ENCODE data around the gene FRK.

The FRK gene

GRCh38 chr6:116060572-116061283, at the start of gene FRK:
TSS of gene FRK (minus strand) at chr6:116060891. CDS start at chr6:116060311, 580 bp downstream.
- no peak for TF ChIP-seq CTCF (IDR thresholded peaks at IDR 0.05; ENCODE audit: insufficient read depth, missing control alignments)
- no peak for FAIRE-seq
- DNase-seq (ENCODE audit: insufficient read length, low spot score), result no peak

GRCh38 chr6:116108836-116109235, 48.1 kb upstream of the FRK start:
- no peak for TF ChIP-seq CTCF (IDR thresholded peaks at IDR 0.05; ENCODE audit: insufficient read depth, missing control alignments)
- DNase-seq (ENCODE audit: insufficient read length, low spot score), result no peak
- FAIRE-seq, result no peak

- TF ChIP-seq CTCF (IDR thresholded peaks at IDR 0.05; ENCODE audit: insufficient read depth, missing control alignments), result no peak
- FAIRE-seq (no peak), DNase-seq (ENCODE audit: insufficient read length, low spot score) (no peak)
Observed at GRCh38 chr6:116106146-116106545, 45.5 kb upstream of the FRK start.

- FAIRE-seq (no peak), DNase-seq (ENCODE audit: insufficient read length, low spot score) (no peak)
- TF ChIP-seq CTCF (IDR thresholded peaks at IDR 0.05; ENCODE audit: insufficient read depth, missing control alignments), result no peak
Observed at GRCh38 chr6:116105247-116105646, 44.6 kb upstream of the FRK start.

GRCh38 chr6:116104636-116105035, 43.9 kb upstream of the FRK start:
- FAIRE-seq (no peak), DNase-seq (ENCODE audit: insufficient read length, low spot score) (no peak)
- TF ChIP-seq CTCF (IDR thresholded peaks at IDR 0.05; ENCODE audit: insufficient read depth, missing control alignments), result no peak

- DNase-seq (ENCODE audit: insufficient read length, low spot score), result no peak
- no peak for FAIRE-seq
- TF ChIP-seq CTCF (IDR thresholded peaks at IDR 0.05; ENCODE audit: insufficient read depth, missing control alignments), result no peak
Observed at GRCh38 chr6:116102873-116103272, 42.2 kb upstream of the FRK start.

GRCh38 chr6:116101790-116102189, 41.1 kb upstream of the FRK start:
- DNase-seq (ENCODE audit: insufficient read length, low spot score), result no peak
- TF ChIP-seq CTCF (IDR thresholded peaks at IDR 0.05; ENCODE audit: insufficient read depth, missing control alignments), result no peak
- no peak for FAIRE-seq
